Endothelial cell of umbilical vein (primary cell): ENCODE results near the gene TTLL13. TPM values are rescaled to one million over a fixed set of nuclear protein-coding genes. Genes with fewer than 3 reads are reported as not detected.

Source experiments
- BruUV-seq: library from RNA; stranded (reverse); fragments of 400-500 nt; replicated peaks from 2 replicates; lab custom pipeline; 2021; lab: Mats Ljungman, UMichigan
- CTCF ChIA-PET: fragments of 300-600, 350-600 bp; sonication (Branson Sonifier 250); formaldehyde crosslinking; loops from one replicate; lab custom pipeline; 2021; ENCODE audit warnings: antibody characterized with exemption, inconsistent platforms; lab: Charles Lee
- POLR2A ChIA-PET: fragments of 300-600, 350-600 bp; sonication (Branson Sonifier 250); formaldehyde crosslinking; loops from one replicate; lab custom pipeline; 2021; ENCODE audit warnings: antibody characterized with exemption, inconsistent platforms; lab: Charles Lee
- DNase-seq: peaks from one replicate; pipeline ENCODE4 v3.0.0-alpha.2; 2011; ENCODE audit warnings: low read depth, low spot score
- FAIRE-seq: peaks from 2 replicates; lab custom pipeline; 2011; peaks lifted over from hg19 to GRCh38; lab: Jason Lieb, UNC
- H2AFZ ChIP-seq: 2 replicates; pipeline ENCODE4 v1.6.0; 2012; ENCODE audit warnings: low read depth, low read length, control low read depth, inconsistent platforms
- H3K27ac ChIP-seq: 2 replicates; pipeline ENCODE4 v1.5.1; 2011; ENCODE audit warnings: low read depth, mild to moderate bottlenecking, control low read depth, low read length, moderate library complexity; ENCODE audit not compliant: insufficient read depth
- H3K27me3 ChIP-seq, 2 experiments: 2 replicates each; pipeline versions ENCODE4 v1.6.0 to v1.6.1; 2011; ENCODE audit warnings: low read length in 2 of 2, mixed read lengths in 1 of 2; ENCODE audit not compliant: control insufficient read depth in 2 of 2, insufficient read depth in 2 of 2
- H3K36me3 ChIP-seq, 2 experiments: 2 replicates in 1 of 2; 3 replicates in 1 of 2; pipeline ENCODE4 v1.5.1; 2011; ENCODE audit warnings: low read length in 2 of 2, mild to moderate bottlenecking in 1 of 2, moderate library complexity in 1 of 2; ENCODE audit not compliant: control insufficient read depth in 2 of 2, insufficient read depth in 2 of 2; ENCODE audit errors: extremely low read depth in 1 of 2
- H3K4me1 ChIP-seq: 3 replicates; pipeline ENCODE4 v1.5.1; 2011; ENCODE audit warnings: mild to moderate bottlenecking, low read length; ENCODE audit not compliant: control insufficient read depth, insufficient read depth; ENCODE audit errors: extremely low read depth
- H3K4me2 ChIP-seq: 2 replicates; pipeline ENCODE4 v1.6.1; 2011; ENCODE audit warnings: low read length, control low read depth, mixed read lengths; ENCODE audit not compliant: insufficient read depth
- H3K4me3 ChIP-seq, 3 experiments: fragments of 200-600 bp in 1 of 3; sonication (generic), shearing (Covaris generic) in 1 of 3; replicated peaks in 1 of 3; 2 replicates each; pipeline ENCODE4 v1.5.1; 2011 to 2016; ENCODE audit warnings: control low read depth in 3 of 3, low read length in 3 of 3, mild to moderate bottlenecking in 2 of 3, inconsistent platforms in 1 of 3, low read depth in 1 of 3, moderate library complexity in 1 of 3; ENCODE audit not compliant: insufficient read depth in 1 of 3
- H3K79me2 ChIP-seq: 2 replicates; pipeline ENCODE4 v1.6.0; 2012; ENCODE audit warnings: low read length, inconsistent platforms; ENCODE audit not compliant: control insufficient read depth, insufficient read depth
- H3K9ac ChIP-seq: replicated peaks from 2 replicates; pipeline ENCODE3; 2011; ENCODE audit warnings: low read length, control low read depth; ENCODE audit not compliant: insufficient read depth; ENCODE audit errors: extremely low read depth
- H3K9me1 ChIP-seq: replicated peaks from 3 replicates; pipeline ENCODE4 v1.6.0; 2011; ENCODE audit warnings: mild to moderate bottlenecking, low read length; ENCODE audit not compliant: control insufficient read depth, insufficient read depth; ENCODE audit errors: extremely low read depth
- H3K9me3 ChIP-seq: replicated peaks from 2 replicates; pipeline ENCODE4 v1.5.1; 2012; ENCODE audit warnings: low read length, inconsistent platforms; ENCODE audit not compliant: control insufficient read depth, insufficient read depth
- H4K20me1 ChIP-seq: replicated peaks from 2 replicates; pipeline ENCODE3; 2011; ENCODE audit warnings: mild to moderate bottlenecking, low read length; ENCODE audit not compliant: control insufficient read depth, insufficient read depth; ENCODE audit errors: extremely low read depth
- EZH2 ChIP-seq: IDR thresholded peaks from 2 replicates; pipeline ENCODE4 v1.6.1; 2012; ENCODE audit warnings: borderline replicate concordance, low read depth, mild to moderate bottlenecking, moderate library complexity, low read length, inconsistent platforms; ENCODE audit not compliant: severe bottlenecking
- FOS ChIP-seq: IDR thresholded peaks from 2 replicates; pipeline ENCODE4 v1.6.1; 2011; ENCODE audit warnings: mild to moderate bottlenecking, low read length, moderate library complexity, borderline replicate concordance; ENCODE audit not compliant: insufficient read depth
- GATA2 ChIP-seq: IDR thresholded peaks from 2 replicates; pipeline ENCODE4 v1.7.0; 2011; ENCODE audit warnings: low read depth, mild to moderate bottlenecking, moderate library complexity, mixed read lengths, low read length; ENCODE audit not compliant: insufficient read length, insufficient read depth
- JUN ChIP-seq: IDR thresholded peaks from 2 replicates; pipeline ENCODE4 v1.6.1; 2011; ENCODE audit warnings: borderline replicate concordance, low read depth; ENCODE audit not compliant: insufficient read length, insufficient read depth
- MAX ChIP-seq: IDR thresholded peaks from 2 replicates; pipeline ENCODE4 v1.6.1; 2011; ENCODE audit not compliant: insufficient read depth, insufficient read length
- MYC ChIP-seq: IDR thresholded peaks from one replicate; pipeline ENCODE4 v1.6.1; 2011; ENCODE audit warnings: mild to moderate bottlenecking, low read depth, low read length
- POLR2A ChIP-seq: IDR thresholded peaks from 2 replicates; pipeline ENCODE4 v1.6.1; 2012; ENCODE audit warnings: low read depth, mild to moderate bottlenecking, control low read depth, low read length
- POLR2AphosphoS5 ChIP-seq: IDR thresholded peaks from 2 replicates; pipeline ENCODE4 v1.6.1; 2012; ENCODE audit warnings: low read depth, mild to moderate bottlenecking, control low read depth, low read length, moderate library complexity; ENCODE audit not compliant: insufficient read depth
- dilution Hi-C: fragments of 300-500 bp; cut with MboI; formaldehyde crosslinking; loops from one replicate; pipeline ENCODE4 v1.15.0; 2019; ENCODE audit warnings: low sequenced_read_pairs; ENCODE audit not compliant: extremely low pct_ligation_motif_present
- intact Hi-C: fragments of 100-400 bp; cut with micrococcal nuclease; formaldehyde crosslinking; loops from one replicate; pipeline ENCODE4 v1.10.0; 2022
- polyA plus RNA-seq, 4 experiments: library from polyadenylated mRNA; depleted of rRNA in 3 of 4; stranded (reverse) in 3 of 4; unstranded in 1 of 4; fragments of >200 nt; gene quantifications; 2 replicates each; pipeline versions ENCODE4 v1.2.1 to v1.2.3, GENCODE V29; 2011 to 2012; ENCODE audit warnings: missing spikeins in 1 of 4
- total RNA-seq: library from RNA; stranded (reverse); gene quantifications from 2 replicates; pipeline ENCODE4 v1.2.3, GENCODE V29; 2021
- TF ChIP-seq, protein P1 (sequence below), 2 donors: IDR thresholded peaks; 1 replicate in 1 of 2; 2 replicates in 1 of 2; pipeline ENCODE4 v1.5.1; 2011; ENCODE audit warnings: low read length in 2 of 2, mild to moderate bottlenecking in 2 of 2, moderate library complexity in 2 of 2, control low read depth in 1 of 2, inconsistent platforms in 1 of 2, low read depth in 1 of 2; ENCODE audit not compliant: insufficient read depth in 1 of 2; ENCODE audit errors: extremely low read depth in 1 of 2

Gene TTLL13
- total and polyA plus RNA-seq, 2 donors (not counting 3 experiments of a cell fraction or from before 2014, with no cell fraction given) = 0.04 TPM; not detected in 1

GRCh38 chr15:90241343-90242192, 7.8 kb upstream of the TTLL13 start:
- CTCF ChIA-PET = interaction anchor here (1.0 to 1.3 kb wide), 4 partner anchors 8 to 60 kb away, joined by 3 to 4 read pairs (median 4); partner anchors contain the start of gene TTLL13
- no peak overlapping the region for H3K4me2 ChIP-seq
- H2AFZ ChIP-seq = no peak overlapping the region
- H3K36me3 ChIP-seq = no peaks in the 10 kb centered on the region
- no peaks in the 10 kb centered on the region for H3K9me3 ChIP-seq
- POLR2A ChIA-PET = no interaction called here
- no peaks in the 10 kb centered on the region for H3K27me3 ChIP-seq
- no peak for TF ChIP-seq MYC
- TF ChIP-seq POLR2AphosphoS5 = no peak
- TF ChIP-seq, protein P1, sequence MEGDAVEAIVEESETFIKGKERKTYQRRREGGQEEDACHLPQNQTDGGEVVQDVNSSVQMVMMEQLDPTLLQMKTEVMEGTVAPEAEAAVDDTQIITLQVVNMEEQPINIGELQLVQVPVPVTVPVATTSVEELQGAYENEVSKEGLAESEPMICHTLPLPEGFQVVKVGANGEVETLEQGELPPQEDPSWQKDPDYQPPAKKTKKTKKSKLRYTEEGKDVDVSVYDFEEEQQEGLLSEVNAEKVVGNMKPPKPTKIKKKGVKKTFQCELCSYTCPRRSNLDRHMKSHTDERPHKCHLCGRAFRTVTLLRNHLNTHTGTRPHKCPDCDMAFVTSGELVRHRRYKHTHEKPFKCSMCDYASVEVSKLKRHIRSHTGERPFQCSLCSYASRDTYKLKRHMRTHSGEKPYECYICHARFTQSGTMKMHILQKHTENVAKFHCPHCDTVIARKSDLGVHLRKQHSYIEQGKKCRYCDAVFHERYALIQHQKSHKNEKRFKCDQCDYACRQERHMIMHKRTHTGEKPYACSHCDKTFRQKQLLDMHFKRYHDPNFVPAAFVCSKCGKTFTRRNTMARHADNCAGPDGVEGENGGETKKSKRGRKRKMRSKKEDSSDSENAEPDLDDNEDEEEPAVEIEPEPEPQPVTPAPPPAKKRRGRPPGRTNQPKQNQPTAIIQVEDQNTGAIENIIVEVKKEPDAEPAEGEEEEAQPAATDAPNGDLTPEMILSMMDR (IDR thresholded peaks at IDR 0.05; ENCODE audit: extremely low read depth in 1 of 2, insufficient read depth in 1 of 2, low read depth in 1 of 2, low read length in 2 of 2) = no peak
- TF ChIP-seq JUN = no peak
- no peak for TF ChIP-seq MAX
- TF ChIP-seq GATA2 = no peak
- no peak for TF ChIP-seq FOS
- no peak for TF ChIP-seq POLR2A
- no peak for TF ChIP-seq EZH2
- intact Hi-C loops = no loop called here
- no TSS peak for BruUV-seq
- dilution Hi-C loops = no loop called here
- FAIRE-seq (no peak), DNase-seq (no peak)
- H3K4me3 ChIP-seq = no peak overlapping the region
- no peaks in the 10 kb centered on the region for H3K4me1 ChIP-seq
- H3K9me1 ChIP-seq = no peaks in the 10 kb centered on the region
- no peak overlapping the region for H3K9ac ChIP-seq
- no peak overlapping the region for H3K27ac ChIP-seq
- no peaks in the 10 kb centered on the region for H3K79me2 ChIP-seq
- no peaks in the 10 kb centered on the region for H4K20me1 ChIP-seq
